A204.1 (cell line): ENCODE results near the gene FGF19.

Experiments used
- FAIRE-seq: peaks from 2 replicates; lab custom pipeline; 2012; peaks lifted over from hg19 to GRCh38; lab: Jason Lieb, UNC

Gene FGF19

DNA sequence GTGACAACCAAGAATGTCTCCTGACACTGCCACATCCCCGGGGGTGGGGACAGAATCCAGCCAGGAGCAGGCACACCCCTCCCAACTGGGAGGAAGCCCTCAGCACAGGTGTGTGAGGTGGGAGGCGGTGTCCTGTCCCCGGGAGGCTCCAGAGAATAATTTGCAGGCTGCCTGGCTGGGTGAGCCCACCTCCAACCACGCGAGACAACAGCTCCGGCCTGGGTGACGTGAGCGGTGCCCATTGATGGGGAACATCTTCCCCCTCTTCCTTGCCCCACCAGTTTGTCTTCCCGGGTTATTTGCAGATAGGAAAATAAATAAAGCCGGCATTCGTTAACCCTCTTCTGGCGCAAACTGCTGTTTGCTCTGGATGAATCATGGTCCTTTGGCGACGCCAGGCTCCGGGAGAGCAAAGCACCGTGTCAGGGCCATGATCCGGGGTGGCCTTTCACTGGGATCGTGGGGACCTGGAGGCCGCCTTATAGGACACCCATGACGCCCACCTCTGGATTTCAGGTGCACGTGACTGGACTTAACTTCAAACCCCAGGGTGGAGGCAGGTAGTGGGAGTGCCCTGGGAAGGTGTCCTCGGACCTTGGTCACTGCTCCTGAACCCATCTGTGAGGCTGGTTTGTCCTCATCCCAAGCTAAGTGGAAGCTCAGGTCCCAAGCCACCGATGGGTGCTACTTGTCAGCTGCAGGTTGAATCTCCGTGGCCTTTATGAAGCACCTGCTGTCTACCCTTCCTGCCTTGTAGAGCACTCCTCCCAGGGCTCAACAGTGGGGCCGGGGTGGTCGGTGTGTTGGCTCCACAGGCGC lies 49.0 kb downstream of the FGF19 start:
- FAIRE-seq: no peak

- FAIRE-seq: no peak
Measured at GRCh38 chr11:69654001-69654659, 49.7 kb downstream of the FGF19 start.

DNA sequence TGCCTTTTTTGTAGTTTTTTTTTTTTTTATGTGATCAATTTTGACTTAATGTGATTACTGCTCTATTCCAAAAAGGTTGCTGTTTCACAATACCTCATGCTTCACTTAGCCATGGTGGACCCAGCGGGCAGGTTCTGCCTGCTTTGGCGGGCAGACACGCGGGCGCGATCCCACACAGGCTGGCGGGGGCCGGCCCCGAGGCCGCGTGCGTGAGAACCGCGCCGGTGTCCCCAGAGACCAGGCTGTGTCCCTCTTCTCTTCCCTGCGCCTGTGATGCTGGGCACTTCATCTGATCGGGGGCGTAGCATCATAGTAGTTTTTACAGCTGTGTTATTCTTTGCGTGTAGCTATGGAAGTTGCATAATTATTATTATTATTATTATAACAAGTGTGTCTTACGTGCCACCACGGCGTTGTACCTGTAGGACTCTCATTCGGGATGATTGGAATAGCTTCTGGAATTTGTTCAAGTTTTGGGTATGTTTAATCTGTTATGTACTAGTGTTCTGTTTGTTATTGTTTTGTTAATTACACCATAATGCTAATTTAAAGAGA lies 50.3 kb downstream of the FGF19 start:
- no peak for FAIRE-seq

GRCh38 chr11:69652999-69653398 lies 50.8 kb downstream of the FGF19 start:
- no peak for FAIRE-seq

GRCh38 chr11:69651834-69652620 lies 51.8 kb downstream of the FGF19 start:
- FAIRE-seq: no peak

DNA sequence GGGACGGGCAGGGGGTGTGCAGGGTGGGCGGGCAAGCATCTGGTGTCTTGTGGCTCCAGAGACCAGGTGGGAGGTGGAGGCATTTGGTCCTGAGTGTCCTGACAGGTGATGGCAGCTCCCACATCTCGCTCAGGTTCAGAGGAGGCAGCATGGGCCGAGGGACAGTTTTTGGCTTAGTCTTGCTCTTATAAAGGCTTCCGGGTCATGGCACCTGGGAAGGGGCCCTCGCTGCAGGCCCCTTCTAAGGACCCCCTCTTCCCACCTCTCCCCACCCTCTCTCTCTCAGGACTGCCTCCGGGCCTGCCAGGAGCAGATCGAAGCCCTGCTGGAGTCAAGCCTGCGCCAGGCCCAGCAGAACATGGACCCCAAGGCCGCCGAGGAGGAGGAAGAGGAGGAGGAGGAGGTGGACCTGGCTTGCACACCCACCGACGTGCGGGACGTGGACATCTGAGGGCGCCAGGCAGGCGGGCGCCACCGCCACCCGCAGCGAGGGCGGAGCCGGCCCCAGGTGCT lies 52.9 kb downstream of the FGF19 start:
- no peak for FAIRE-seq

DNA sequence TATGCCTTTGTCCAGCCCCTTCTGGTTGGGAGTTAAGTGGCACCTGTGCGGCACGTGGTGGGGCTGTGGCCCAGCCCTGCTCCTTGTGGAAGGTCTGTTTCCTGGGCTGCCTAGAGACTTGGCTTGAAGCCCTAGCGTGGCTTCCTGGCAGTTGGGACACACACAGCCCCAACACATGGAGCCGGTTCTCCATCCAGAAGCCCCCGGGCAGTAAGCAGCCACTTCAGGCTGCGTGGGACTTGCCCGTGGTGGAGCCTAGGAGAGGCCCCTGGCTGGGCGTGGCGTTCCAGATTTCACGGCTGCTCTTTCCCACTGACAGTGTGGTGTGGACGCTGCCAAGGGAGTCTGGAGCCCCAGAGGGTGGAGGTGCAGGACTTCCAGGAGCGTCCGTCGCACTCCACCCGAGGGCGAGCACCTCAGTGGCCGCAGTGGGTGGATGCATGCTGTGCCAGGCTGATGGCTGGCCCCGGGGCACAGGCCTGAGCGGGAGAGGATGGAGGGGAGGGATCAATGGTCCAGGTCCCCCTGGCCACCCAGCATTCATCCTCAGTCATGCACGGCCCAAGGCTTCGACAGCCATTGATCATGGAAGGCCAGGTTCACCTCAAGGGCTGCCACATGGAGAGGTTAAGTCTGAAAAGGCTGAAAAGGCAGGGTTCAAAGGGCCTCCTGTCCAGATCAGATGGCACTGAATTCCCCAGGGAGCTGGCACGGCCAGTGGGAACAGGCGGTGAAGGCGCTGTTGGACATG lies 53.6 kb downstream of the FGF19 start:
- no peak for FAIRE-seq

GRCh38 chr11:69649576-69649900 lies 54.3 kb downstream of the FGF19 start:
- no peak for FAIRE-seq

- no peak for FAIRE-seq
Measured at GRCh38 chr11:69648679-69649575, 54.9 kb downstream of the FGF19 start.
